Neural progenitor cell (in vitro differentiated cells): ENCODE results near the gene STK39. TPM values are rescaled to one million over a fixed set of nuclear protein-coding genes. Genes with fewer than 3 reads are reported as not detected.

Experiments used
- DNase-seq: peaks from one replicate; pipeline ENCODE4 v3.0.0-alpha.2; 2016; ENCODE audit warnings: low spot score
- H2AFZ ChIP-seq: fragments of 200-600 bp; sonication (generic); replicated peaks from 2 replicates; pipeline ENCODE4 v1.6.1; 2016; ENCODE audit warnings: antibody characterized with exemption
- H3F3A ChIP-seq: fragments of 200-600 bp; sonication (generic); 2 replicates; pipeline ENCODE4 v1.6.1; 2016; ENCODE audit warnings: antibody characterized with exemption, low read depth
- H3K27ac ChIP-seq: fragments of 200-600 bp; sonication (generic); 2 replicates; pipeline ENCODE4 v1.5.1; 2016; ENCODE audit warnings: mild to moderate bottlenecking
- H3K27me3 ChIP-seq: fragments of 200-600 bp; sonication (generic); 2 replicates; pipeline ENCODE4 v1.6.1; 2016; ENCODE audit warnings: mild to moderate bottlenecking, moderate library complexity
- H3K36me3 ChIP-seq: fragments of 200-600 bp; sonication (generic); 2 replicates; pipeline ENCODE4 v1.5.1; 2016
- H3K4me1 ChIP-seq: fragments of 200-600 bp; sonication (generic); 2 replicates; pipeline ENCODE4 v1.6.1; 2016; ENCODE audit warnings: mixed run types
- H3K4me2 ChIP-seq: fragments of 200-600 bp; sonication (generic); 2 replicates; pipeline ENCODE4 v1.6.1; 2016
- H3K4me3 ChIP-seq: fragments of 200-600 bp; sonication (generic); 2 replicates; pipeline ENCODE4 v1.5.1; 2016
- H3K79me2 ChIP-seq: fragments of 200-600 bp; sonication (generic); 2 replicates; pipeline ENCODE4 v1.6.1; 2016; ENCODE audit warnings: low read depth
- H3K9ac ChIP-seq: fragments of 200-600 bp; sonication (generic); 2 replicates; pipeline ENCODE4 v1.6.1; 2016
- H3K9me3 ChIP-seq: fragments of 200-600 bp; sonication (generic); 2 replicates; pipeline ENCODE4 v1.5.1; 2016; ENCODE audit warnings: low read depth
- H4K20me1 ChIP-seq: fragments of 200-600 bp; sonication (generic); 2 replicates; pipeline ENCODE4 v1.6.1; 2016; ENCODE audit warnings: low read depth
- H3K27ac Mint-ChIP-seq: 3 replicates; pipeline ENCODE4 v1.8.0; 2021; ENCODE audit warnings: mixed read lengths
- H3K27me3 Mint-ChIP-seq: 2 replicates; pipeline ENCODE4 v1.8.0; 2022; ENCODE audit warnings: low read depth, mild to moderate bottlenecking, inconsistent platforms, moderate library complexity, mixed read lengths; ENCODE audit not compliant: insufficient read depth
- H3K36me3 Mint-ChIP-seq: 3 replicates; pipeline ENCODE4 v1.8.0; 2021; ENCODE audit warnings: mixed read lengths
- H3K4me1 Mint-ChIP-seq: 3 replicates; pipeline ENCODE4 v1.8.0; 2021; ENCODE audit warnings: mixed read lengths
- H3K4me3 Mint-ChIP-seq: 3 replicates; pipeline ENCODE4 v1.8.0; 2021; ENCODE audit warnings: mild to moderate bottlenecking, moderate library complexity, mixed read lengths
- H3K9me3 Mint-ChIP-seq: 3 replicates; pipeline ENCODE4 v1.8.0; 2020; ENCODE audit warnings: mixed read lengths
- CTCF ChIP-seq: fragments of 200-600 bp; sonication (generic); IDR thresholded peaks from 2 replicates; pipeline ENCODE4 v1.5.1; 2017; ENCODE audit warnings: antibody characterized with exemption, mild to moderate bottlenecking
- EZH2 ChIP-seq: fragments of 200-600 bp; sonication (generic); IDR thresholded peaks from 2 replicates; pipeline ENCODE4 v1.6.1; 2017; ENCODE audit warnings: antibody characterized with exemption, mild to moderate bottlenecking, moderate library complexity
- EZH2phosphoT487 ChIP-seq: fragments of 200-600 bp; sonication (generic); IDR thresholded peaks from 2 replicates; pipeline ENCODE4 v1.6.1; 2017; ENCODE audit warnings: antibody characterized with exemption
- total RNA-seq: library from RNA; depleted of rRNA; stranded (reverse); fragments of >200 nt; gene quantifications from 2 replicates; pipeline ENCODE4 v1.2.3, GENCODE V29; 2015; ENCODE audit warnings: low replicate concordance

Gene STK39
- total RNA-seq, 1 donor from 2014 or later, result 23.8 TPM

- Histone ChIP-seq H3K27ac (no peak overlapping the region), H3K79me2 (no peaks in the 10 kb centered on the region), H3K4me1 (peaks cover 5% of the 10 kb centered on the region), H3K9ac (no peak overlapping the region), H4K20me1 (no peaks in the 10 kb centered on the region), H3K27me3 (no peaks in the 10 kb centered on the region), H3K36me3 (no peaks in the 10 kb centered on the region), H3K9me3 (no peaks in the 10 kb centered on the region), H3F3A (no peaks in the 10 kb centered on the region), H3K4me2 (no peak overlapping the region), H3K4me3 (no peak overlapping the region), H2AFZ (no peak overlapping the region)
- Mint-ChIP-seq H3K27me3 (no peaks in the 10 kb centered on the region), H3K27ac (no peak overlapping the region), H3K4me3 (no peak overlapping the region), H3K4me1 (peaks cover 10% of the 10 kb centered on the region), H3K9me3 (no peaks in the 10 kb centered on the region), H3K36me3 (peaks cover 7% of the 10 kb centered on the region)
- no peak for DNase-seq
- TF ChIP-seq EZH2phosphoT487 (no peak), EZH2 (no peak), CTCF (no peak)
These were observed 187.6 kb downstream of the STK39 start for GRCh38 chr2:168059758-168060157.

DNA sequence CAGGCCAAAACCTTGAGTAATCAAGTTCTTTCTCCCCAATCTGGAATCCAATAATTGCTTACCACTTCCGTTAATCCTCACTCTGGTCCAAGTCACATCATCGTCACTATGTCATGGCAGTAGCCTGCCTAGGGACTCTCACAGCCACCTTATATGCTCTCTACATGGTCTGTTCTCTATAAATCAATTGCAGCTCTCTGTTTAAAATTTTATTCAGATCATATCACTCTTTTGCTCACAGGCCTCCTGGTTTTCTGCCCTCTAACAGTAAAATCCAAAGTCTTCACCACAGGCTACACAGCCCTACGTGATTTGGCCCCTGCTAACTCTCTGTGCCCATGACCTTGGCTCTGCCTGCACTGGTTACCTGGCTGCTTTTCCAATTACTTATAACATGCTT lies 188.7 kb downstream of the STK39 start:
- H3K27ac Mint-ChIP-seq, result no peak overlapping the region
- Histone ChIP-seq H3K4me1 (peaks cover 15% of the 10 kb centered on the region), H3K27me3 (no peaks in the 10 kb centered on the region), H3K4me2 (no peak overlapping the region), H3K4me3 (no peak overlapping the region), H4K20me1 (no peaks in the 10 kb centered on the region), H3K27ac (no peak overlapping the region), H3F3A (no peaks in the 10 kb centered on the region), H3K9ac (no peak overlapping the region), H3K36me3 (no peaks in the 10 kb centered on the region), H3K9me3 (no peaks in the 10 kb centered on the region), H3K79me2 (no peaks in the 10 kb centered on the region), H2AFZ (no peak overlapping the region)
- TF ChIP-seq EZH2, result no peak
- TF ChIP-seq CTCF, result no peak
- no peak for TF ChIP-seq EZH2phosphoT487
- no peak overlapping the region for H3K4me3 Mint-ChIP-seq
- no peak for DNase-seq
- peaks cover 7% of the 10 kb centered on the region for H3K36me3 Mint-ChIP-seq
- no peaks in the 10 kb centered on the region for H3K27me3 Mint-ChIP-seq
- peaks cover 13% of the 10 kb centered on the region for H3K4me1 Mint-ChIP-seq
- H3K9me3 Mint-ChIP-seq, result no peaks in the 10 kb centered on the region

DNA sequence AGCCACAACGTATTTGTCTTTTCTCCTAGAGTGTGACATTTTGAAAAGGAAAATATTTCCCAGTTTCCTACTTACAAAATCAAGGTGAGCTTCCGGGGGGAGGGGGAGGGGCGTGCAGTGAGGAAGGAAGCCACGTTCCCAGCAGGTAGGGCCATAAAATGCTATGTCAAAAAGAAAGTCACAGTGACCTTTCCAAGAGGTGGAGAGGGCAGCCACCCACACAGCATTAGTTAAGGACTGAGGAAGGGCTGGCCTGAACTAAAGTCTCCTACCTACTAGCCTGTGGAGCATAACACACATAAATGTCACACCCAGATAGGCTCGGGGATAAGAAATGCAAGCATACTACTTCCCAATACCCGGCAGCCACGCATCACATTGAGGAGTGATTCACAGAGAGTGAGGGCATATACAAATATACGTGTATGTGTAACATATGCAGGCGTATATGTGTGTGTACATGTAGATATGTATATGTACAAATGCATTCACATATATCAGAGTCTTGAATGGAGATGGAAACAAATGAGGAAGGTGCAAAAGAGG lies 191.1 kb downstream of the STK39 start:
- TF ChIP-seq CTCF (no peak), EZH2 (no peak), EZH2phosphoT487 (no peak)
- H3K4me1 Mint-ChIP-seq, result peaks cover 9% of the 10 kb centered on the region
- no peak overlapping the region for H3K4me3 Mint-ChIP-seq
- H3K9me3 Mint-ChIP-seq, result no peaks in the 10 kb centered on the region
- Histone ChIP-seq H3K9me3 (no peaks in the 10 kb centered on the region), H3F3A (no peaks in the 10 kb centered on the region), H3K27me3 (no peaks in the 10 kb centered on the region), H3K4me2 (no peak overlapping the region), H2AFZ (no peak overlapping the region), H3K4me1 (peaks cover 26% of the 10 kb centered on the region), H3K4me3 (no peak overlapping the region), H3K27ac (no peak overlapping the region), H3K36me3 (no peaks in the 10 kb centered on the region), H3K9ac (no peak overlapping the region), H3K79me2 (no peaks in the 10 kb centered on the region), H4K20me1 (no peaks in the 10 kb centered on the region)
- no peak overlapping the region for H3K27ac Mint-ChIP-seq
- DNase-seq, result no peak
- no peaks in the 10 kb centered on the region for H3K27me3 Mint-ChIP-seq
- peaks cover 2% of the 10 kb centered on the region for H3K36me3 Mint-ChIP-seq
